ENCODE results near the gene GAD2.

GRCh38 chr10:26199841-26200240 is 16.7 kb upstream of the GAD2 start:
- no peak for TF ChIP-seq CTCF (IDR thresholded peaks at IDR 0.05)
- no peak for TF ChIP-seq EZH2phosphoT487 (IDR thresholded peaks at IDR 0.05)
- TF ChIP-seq EZH2 (IDR thresholded peaks at IDR 0.05), result no peak
